ENCODE results near the gene MRE11. TPM values are rescaled to one million over a fixed set of nuclear protein-coding genes. Genes with fewer than 3 reads are reported as not detected.

Gene MRE11
- total RNA-seq, 1 donor: 8.1 TPM

Small RNA genes lying within 50 kb of the gene (small RNA-seq; reads per million reads assigned to genes)
- gene MIR548L: 2.4 reads per million, percentile 73 among the genes with 10 or more reads in this experiment

Other genes with a start within 250 kb of the MRE11 start
- gene IZUMO1R, start 189.3 kb downstream of the MRE11 start, total RNA-seq: not detected
- not detected for gene GPR83, start 92.4 kb downstream of the MRE11 start, total RNA-seq
- 11.3 TPM for gene ANKRD49, start 140 bp upstream of the MRE11 start, total RNA-seq
- gene C11orf97, start 18.6 kb upstream of the MRE11 start, total RNA-seq: not detected
- 12.9 TPM for gene FUT4, start 50.1 kb upstream of the MRE11 start, total RNA-seq
- 3.5 TPM for gene PIWIL4, start 73.5 kb upstream of the MRE11 start, total RNA-seq